Mammary epithelial cell (primary cell): Measurements from ENCODE around the gene SRGAP3.

Experiments used
- CTCF ChIP-seq, 2 donors: IDR thresholded peaks in 1 of 2; conservative IDR thresholded peaks in 1 of 2; 2 replicates each; pipeline ENCODE4 v1.5.1; 2011 to 2012; ENCODE audit warnings: inconsistent platforms in 2 of 2, low read length in 2 of 2, mild to moderate bottlenecking in 2 of 2, control low read depth in 1 of 2, low read depth in 1 of 2; ENCODE audit not compliant: insufficient read depth in 1 of 2; ENCODE audit errors: extremely low read depth in 1 of 2
- EZH2 ChIP-seq: IDR thresholded peaks from 2 replicates; pipeline ENCODE4 v1.6.1; 2012; ENCODE audit warnings: low read length, inconsistent platforms, borderline replicate concordance

DNA sequence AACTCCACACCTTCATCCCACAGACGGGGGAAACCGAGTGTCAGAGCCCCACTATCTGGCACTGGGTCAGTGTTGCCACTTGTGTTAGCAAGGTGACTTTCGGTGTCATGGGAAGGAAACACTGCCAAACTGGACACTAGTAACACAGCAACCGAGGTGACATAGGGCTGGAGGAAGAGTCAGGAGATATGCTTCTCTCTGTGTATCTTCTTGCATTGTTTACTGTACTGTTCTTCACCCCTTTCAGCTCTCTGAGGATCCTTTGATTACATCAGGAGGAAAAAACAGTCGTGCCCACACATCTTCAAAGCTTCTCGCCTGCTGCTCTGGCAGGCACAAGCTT is 176.8 kb downstream of the SRGAP3 start:
- no peak for TF ChIP-seq CTCF (conservative IDR thresholded peaks at IDR 0.05 in 1 of 2, IDR thresholded peaks at IDR 0.05 in 1 of 2; ENCODE audit: extremely low read depth in 1 of 2, insufficient read depth in 1 of 2, low read depth in 1 of 2, low read length in 2 of 2)
- no peak for TF ChIP-seq EZH2
